HG02938 (cell line): ENCODE data around the gene GLMP.

Experiments used
- ATAC-seq: cut with Tn5 transposase; IDR thresholded peaks from one replicate; pipeline ENCODE4 v1.9.1; 2021; ENCODE audit warnings: mild to moderate bottlenecking, moderate library complexity; ENCODE audit not compliant: unreplicated experiment

Gene GLMP

DNA sequence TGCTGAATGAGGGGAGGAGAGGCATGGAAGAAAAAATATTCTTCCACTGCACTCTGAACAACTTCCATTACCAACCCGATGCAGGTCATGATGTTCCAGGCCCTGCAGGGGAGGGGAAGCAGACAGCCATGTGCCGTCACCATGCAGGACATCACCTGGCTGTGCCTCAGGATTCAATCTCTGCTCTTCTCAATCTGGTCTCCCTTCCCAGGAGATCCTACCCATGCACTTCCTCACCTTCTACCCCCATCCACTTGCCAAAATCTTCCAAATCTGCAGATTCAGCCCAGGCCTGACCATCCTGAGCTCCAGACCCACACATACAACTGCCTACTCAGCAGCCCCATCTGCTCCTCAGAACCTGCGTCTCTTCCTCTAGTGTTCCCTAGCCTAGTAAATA is 41.8 kb downstream of the GLMP start:
- ATAC-seq: no peak

GRCh38 chr1:156251527-156251926 is 44.0 kb downstream of the GLMP start:
- no peak for ATAC-seq

DNA sequence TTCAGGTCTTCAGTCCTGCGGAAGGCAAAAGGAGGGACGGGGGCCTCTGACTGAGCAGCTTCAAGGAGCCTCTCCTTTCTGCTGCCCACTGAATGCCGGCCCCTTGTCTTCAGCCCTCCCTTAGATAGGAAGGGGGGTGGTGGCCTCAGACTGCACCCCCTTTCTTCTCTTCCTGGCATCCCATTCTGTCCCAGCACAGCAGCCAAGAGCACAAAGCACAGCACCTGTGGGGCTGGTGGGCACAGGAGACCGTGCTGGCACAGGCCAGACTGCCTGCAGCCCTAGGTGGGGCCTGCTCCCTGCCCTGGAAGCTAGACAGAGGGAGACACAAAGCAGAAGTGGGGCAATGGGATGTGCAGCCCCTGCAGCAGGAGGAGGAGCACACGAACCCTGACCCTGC is 45.9 kb downstream of the GLMP start:
- ATAC-seq: no peak

DNA sequence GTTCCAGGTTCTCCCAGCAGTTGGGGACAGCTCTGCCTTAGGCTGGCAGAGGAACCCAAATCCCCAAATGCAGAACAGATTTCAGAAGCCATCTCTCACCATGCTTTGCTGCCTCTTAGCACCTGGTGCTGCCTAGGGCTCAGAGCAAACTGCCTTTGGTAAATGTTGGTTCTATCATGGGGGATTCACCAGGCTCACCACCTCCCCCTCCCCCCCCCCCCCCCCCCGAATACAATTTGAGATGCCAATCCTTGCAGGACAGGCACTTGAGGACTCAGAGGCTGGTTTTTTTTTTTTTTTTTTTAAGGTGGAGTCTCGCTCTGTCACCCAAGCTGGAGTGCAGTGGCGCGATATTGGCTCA is 47.2 kb downstream of the GLMP start:
- ATAC-seq: no peak

DNA sequence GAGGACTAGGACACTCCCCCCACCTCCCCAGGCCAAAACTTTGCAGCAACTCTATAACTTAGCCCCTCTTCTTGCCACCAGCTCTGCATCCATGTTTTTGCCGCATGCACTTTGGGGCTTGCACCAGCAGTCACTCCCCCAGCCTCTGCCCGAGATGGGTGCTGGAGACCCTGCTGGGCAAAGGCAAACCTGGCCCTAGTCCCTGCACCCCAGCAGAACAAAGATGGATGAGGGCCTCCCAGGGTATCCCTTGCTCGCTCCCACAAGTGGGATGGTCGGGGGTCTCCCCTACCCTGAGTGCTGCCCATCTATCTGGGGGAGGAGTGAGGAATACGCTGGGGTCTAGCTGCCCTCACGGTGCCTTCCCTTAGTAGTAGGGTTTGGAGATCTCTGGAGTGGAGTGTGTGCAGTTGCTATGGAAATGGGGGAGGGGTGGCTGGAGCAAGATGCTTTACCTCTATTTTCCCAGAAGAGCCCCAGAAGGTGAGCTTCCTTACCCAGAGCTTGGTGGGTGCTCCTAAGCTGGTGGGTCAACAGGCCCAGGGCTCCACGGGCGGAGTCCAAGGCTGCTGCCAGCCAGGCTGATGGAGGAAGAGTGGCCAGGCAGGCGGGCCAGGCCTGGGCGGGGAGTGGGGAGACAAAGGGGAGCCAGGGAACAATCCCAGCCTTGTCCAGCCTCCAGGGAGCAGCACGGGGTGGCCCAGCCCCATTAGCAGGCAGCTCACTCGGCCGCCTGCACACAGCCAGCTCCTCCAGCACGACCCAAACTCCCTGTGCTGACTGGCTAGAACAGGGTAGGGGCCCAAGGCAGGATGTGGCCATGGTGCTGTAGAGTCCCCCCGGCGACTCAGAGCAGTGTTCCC is 47.8 kb downstream of the GLMP start, which contains the start of gene PAQR6:
PAQR6 (minus strand) TSS at position 597 of the 863 bp plus-strand sequence. CDS start 1,325 bp downstream, outside the sequence.
- ATAC-seq: no peak

DNA sequence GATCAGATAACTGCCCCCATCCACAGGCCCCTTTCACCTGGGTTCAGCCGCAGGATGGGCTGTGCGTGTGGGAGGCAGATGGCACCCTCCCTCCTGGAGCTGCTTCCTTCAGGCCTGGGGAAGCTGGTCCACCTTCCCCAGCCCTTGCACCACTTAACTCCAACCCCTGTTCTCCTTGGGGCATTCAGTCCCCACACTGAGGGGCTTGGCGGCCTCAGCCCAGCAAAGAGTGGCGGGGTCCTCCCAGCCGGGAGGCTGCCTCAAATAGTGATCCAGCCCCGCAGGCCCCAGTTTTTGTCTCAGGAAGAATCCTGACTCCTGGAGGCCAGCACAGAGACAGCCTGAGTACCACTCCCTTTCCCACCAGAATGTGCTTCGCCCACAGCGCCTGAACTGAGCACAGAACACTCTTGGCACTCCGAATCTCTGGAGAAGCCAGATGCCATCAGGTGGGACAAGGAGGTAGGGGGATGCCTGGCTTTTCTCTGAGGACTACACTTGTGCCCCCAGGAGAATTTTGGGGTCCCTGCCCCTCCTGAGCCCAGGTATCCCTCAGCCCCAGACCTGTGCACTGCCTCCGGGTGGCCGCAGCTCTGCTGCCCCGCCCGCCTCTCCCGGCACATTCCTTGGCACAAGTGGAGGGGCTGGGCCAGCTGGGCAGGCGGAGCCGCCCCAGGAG is 48.6 kb downstream of the GLMP start:
- no peak for ATAC-seq

DNA sequence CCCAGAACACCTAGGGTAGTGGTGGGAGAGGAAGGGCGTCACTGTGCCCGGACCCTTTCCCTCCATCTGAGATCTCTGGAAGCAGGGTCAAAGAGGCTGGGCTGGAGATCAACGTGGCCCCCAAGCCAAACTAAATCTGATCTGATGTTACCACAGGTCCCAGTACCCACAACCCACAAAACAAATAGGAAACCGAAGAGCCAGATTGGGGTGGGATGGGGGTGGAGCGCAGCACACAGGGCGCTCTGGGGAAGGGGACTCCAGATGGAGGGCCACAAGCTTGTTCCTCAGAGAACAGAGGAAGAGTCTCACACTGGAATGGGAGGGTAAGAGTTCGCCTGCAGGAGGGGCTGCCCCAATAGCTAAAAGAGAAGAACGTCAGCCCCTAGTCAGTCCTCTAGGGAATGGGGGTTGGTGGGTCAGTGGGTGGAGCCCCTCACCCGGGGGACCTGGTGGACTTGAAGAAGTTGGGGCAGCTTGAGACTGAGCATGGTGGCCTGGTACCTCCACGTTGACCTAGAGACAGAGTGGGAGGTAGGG is 49.2 kb downstream of the GLMP start:
- no peak for ATAC-seq

- no peak for ATAC-seq
Observed at GRCh38 chr1:156245451-156246232, 49.8 kb downstream of the GLMP start.

DNA sequence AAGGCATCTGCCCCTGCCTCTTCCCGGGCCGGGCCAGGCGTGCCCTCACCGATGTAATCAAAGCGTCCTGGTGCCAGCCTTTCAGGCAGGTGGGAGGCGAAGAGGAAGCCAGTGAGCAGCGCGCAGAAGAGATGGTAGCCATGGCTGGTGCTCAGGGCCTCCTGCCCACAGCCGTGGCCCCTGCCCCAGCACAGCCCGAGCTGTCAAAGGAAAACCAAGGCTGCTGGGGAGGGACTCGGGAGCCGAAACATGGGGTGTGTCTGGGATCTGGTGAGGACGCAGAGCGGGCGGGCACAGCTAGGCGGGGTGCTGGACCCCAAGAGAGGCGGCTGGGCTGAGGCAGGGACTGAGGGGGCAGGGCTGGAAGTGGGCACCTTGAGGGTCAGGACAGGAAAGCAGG is 50.8 kb downstream of the GLMP start:
- no peak for ATAC-seq

DNA sequence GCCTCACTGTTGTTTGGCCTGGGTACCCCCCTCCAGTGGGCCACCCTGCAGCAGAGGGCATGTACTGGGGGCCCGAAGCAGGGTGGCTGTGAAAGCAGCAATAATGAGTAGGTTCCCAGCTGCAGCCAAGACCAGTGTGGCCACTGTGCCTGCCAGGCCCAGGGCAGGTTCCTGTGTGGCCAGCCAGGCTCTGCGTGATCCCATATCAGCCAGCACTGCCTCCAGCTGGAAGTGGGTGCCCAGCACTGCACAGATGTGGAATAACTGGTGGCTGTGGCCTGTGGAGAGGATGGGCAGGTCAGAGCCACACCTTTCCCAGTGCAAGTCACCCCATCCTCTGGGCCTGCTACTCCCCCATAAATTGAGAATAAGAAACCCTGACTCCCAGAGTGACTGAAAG is 51.4 kb downstream of the GLMP start:
- no peak for ATAC-seq

DNA sequence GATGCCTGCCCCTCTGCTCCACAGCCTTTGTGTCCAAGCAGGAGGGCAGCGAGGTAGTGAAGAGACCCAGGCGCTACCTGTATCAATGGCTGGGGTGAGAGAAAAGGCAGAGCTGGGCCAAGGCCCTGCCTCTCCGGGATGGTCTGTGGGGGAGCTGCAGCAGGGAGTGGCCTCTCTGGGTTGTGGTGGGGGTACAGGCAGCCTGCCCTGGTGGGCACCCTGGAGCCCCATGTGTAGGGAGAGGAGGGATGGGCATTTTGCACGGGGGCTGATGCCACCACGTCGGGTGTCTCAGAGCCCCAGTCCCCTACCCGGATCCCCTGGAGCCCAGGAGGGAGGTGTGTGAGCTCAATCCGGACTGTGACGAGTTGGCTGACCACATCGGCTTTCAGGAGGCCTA is 52.7 kb downstream of the GLMP start:
- ATAC-seq: no peak
